GM23248 (cell line): ENCODE measurements around the gene KCNQ5. TPM values are rescaled to one million over a fixed set of nuclear protein-coding genes. Genes with fewer than 3 reads are reported as not detected.

Source experiments
- DNase-seq: peaks from one replicate; pipeline ENCODE4 v3.0.0-alpha.2; 2015
- H2AFZ ChIP-seq: fragments of 200-600 bp; sonication (generic); 2 replicates; pipeline ENCODE4 v1.6.1; 2016; ENCODE audit warnings: antibody characterized with exemption
- H3F3A ChIP-seq: fragments of 200-600 bp; sonication (generic); 2 replicates; pipeline ENCODE4 v1.6.1; 2016; ENCODE audit warnings: mild to moderate bottlenecking, antibody characterized with exemption, mixed run types; ENCODE audit not compliant: insufficient read depth
- H3K27ac ChIP-seq: fragments of 200-600 bp; sonication (generic); 2 replicates; pipeline ENCODE4 v1.5.1; 2016; ENCODE audit warnings: mild to moderate bottlenecking
- H3K27me3 ChIP-seq: fragments of 200-600 bp; sonication (generic); replicated peaks from 2 replicates; pipeline ENCODE4 v1.6.1; 2016; ENCODE audit warnings: mild to moderate bottlenecking; ENCODE audit not compliant: insufficient read depth
- H3K36me3 ChIP-seq: fragments of 200-600 bp; sonication (generic); 2 replicates; pipeline ENCODE4 v1.6.1; 2016; ENCODE audit warnings: low read depth, mild to moderate bottlenecking
- H3K4me1 ChIP-seq: fragments of 200-600 bp; sonication (generic); 2 replicates; pipeline ENCODE4 v1.6.1; 2016; ENCODE audit warnings: mild to moderate bottlenecking; ENCODE audit not compliant: insufficient read depth
- H3K4me2 ChIP-seq: fragments of 200-600 bp; sonication (generic); one replicate; pipeline ENCODE4 v1.6.1; 2016; ENCODE audit warnings: mild to moderate bottlenecking; ENCODE audit not compliant: unreplicated experiment
- H3K4me3 ChIP-seq: fragments of 200-600 bp; sonication (generic); 2 replicates; pipeline ENCODE4 v1.5.1; 2016; ENCODE audit warnings: mild to moderate bottlenecking
- H3K79me2 ChIP-seq: fragments of 200-600 bp; sonication (generic); 2 replicates; pipeline ENCODE4 v1.6.1; 2016; ENCODE audit warnings: mild to moderate bottlenecking; ENCODE audit not compliant: insufficient read depth
- H3K9ac ChIP-seq: fragments of 200-600 bp; sonication (generic); 2 replicates; pipeline ENCODE4 v1.6.1; 2016; ENCODE audit warnings: mild to moderate bottlenecking
- H3K9me2 ChIP-seq: fragments of 200-600 bp; sonication (generic); 2 replicates; pipeline ENCODE4 v1.6.1; 2016; ENCODE audit warnings: mixed run types, mild to moderate bottlenecking, moderate library complexity; ENCODE audit not compliant: insufficient read depth
- H3K9me3 ChIP-seq: fragments of 200-600 bp; sonication (generic); one replicate; pipeline ENCODE4 v1.6.1; 2017; ENCODE audit warnings: low read depth
- H4K20me1 ChIP-seq: fragments of 200-600 bp; sonication (generic); 2 replicates; pipeline ENCODE4 v1.6.0; 2016; ENCODE audit not compliant: insufficient read depth
- EZH2 ChIP-seq: fragments of 200-600 bp; sonication (generic); IDR thresholded peaks from 2 replicates; pipeline ENCODE4 v1.6.1; 2018; ENCODE audit warnings: antibody characterized with exemption, mild to moderate bottlenecking; ENCODE audit not compliant: insufficient read depth, poor library complexity, severe bottlenecking
- EZH2phosphoT487 ChIP-seq: fragments of 200-600 bp; sonication (generic); IDR thresholded peaks from 2 replicates; pipeline ENCODE4 v1.6.1; 2018; ENCODE audit warnings: antibody characterized with exemption, moderate library complexity, mild to moderate bottlenecking, low read depth; ENCODE audit not compliant: insufficient read depth
- WGBS, 2 experiments: methylation state at CpG; one replicate each; pipeline ENCODE4 v1.1.6; 2015 to 2017; ENCODE audit warnings: low lambda C conversion rate in 2 of 2, low coverage in 1 of 2; ENCODE audit errors: missing lambda C conversion rate in 2 of 2; 5-methylcytosine and 5-hydroxymethylcytosine counted together
- in situ Hi-C: fragments of 300-500 bp; cut with MboI; formaldehyde crosslinking; loops from 2 replicates; pipeline ENCODE4 v1.15.0; 2020
- polyA plus RNA-seq: library from polyadenylated mRNA; unstranded; fragments of >200 nt; fragmentation: Nextera tagmentation; extraction: Ambion mirVana; gene quantifications from 2 replicates; pipeline ENCODE4 v1.2.1, GENCODE V29; 2016
- total RNA-seq: library from RNA; depleted of rRNA; stranded (reverse); fragments of >200 nt; shearing (Covaris generic); gene quantifications from 2 replicates; pipeline ENCODE4 v1.2.3, GENCODE V29; 2014

Gene KCNQ5
- total and polyA plus RNA-seq, 2 experiments from 2014 or later, result 5.7 to 10.8 TPM

DNA sequence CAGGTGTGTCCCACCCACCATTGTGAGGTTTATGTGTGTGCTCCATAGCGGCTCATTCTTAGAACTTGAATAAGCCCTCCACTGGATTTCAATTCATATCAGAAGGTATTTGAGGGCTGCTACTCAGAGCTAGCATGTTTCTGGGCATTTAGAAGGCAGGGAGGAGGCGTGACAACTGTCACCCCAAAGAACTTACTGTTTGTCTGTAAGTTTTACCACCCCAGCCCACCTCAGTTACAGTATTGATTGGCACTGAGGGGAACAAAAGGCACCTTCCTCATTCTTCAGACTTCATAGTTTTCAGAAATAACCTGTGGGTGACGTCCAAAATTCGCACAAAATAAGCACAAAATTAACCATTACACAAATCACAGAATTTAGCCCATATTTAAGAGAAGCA lies 521.7 kb downstream of the KCNQ5 start:
- Histone ChIP-seq H3K79me2 (no peaks in the 10 kb centered on the region), H2AFZ (no peak overlapping the region), H3F3A (no peaks in the 10 kb centered on the region), H3K4me1 (no peaks in the 10 kb centered on the region), H3K36me3 (no peaks in the 10 kb centered on the region), H3K9me2 (no peaks in the 10 kb centered on the region), H3K9me3 (no peaks in the 10 kb centered on the region), H4K20me1 (no peaks in the 10 kb centered on the region), H3K27me3 (no peaks in the 10 kb centered on the region), H3K9ac (no peak overlapping the region), H3K4me3 (no peak overlapping the region), H3K4me2 (no peak overlapping the region), H3K27ac (no peak overlapping the region)
- in situ Hi-C loops, result no loop called here
- DNase-seq, result no peak
- 66 to 77% methylated on average over 4 of the region's 4 CpGs for WGBS, 2 experiments
- TF ChIP-seq EZH2 (no peak), EZH2phosphoT487 (no peak)

DNA sequence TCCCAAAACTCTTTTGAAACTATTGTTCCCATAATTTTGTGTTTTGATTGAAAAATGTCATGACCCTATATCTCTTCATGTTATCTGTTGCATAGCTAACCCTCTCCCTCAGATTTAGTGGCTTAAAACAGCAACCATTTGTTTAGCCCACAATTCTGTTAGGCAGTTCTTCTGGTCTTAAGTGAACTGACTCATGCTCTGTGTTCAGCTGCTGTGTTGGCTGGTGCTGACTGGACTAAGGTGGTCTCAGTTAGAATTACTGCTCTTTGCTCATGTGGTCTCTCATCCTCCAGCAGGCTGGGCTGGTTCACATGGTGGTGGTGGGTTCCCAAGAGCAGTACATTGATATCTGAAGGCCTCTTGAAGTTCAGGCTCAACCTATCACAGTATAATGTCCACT lies 522.7 kb downstream of the KCNQ5 start:
- Histone ChIP-seq H3K4me3 (no peak overlapping the region), H4K20me1 (no peaks in the 10 kb centered on the region), H2AFZ (no peak overlapping the region), H3K79me2 (no peaks in the 10 kb centered on the region), H3F3A (no peaks in the 10 kb centered on the region), H3K9ac (no peak overlapping the region), H3K36me3 (no peaks in the 10 kb centered on the region), H3K27me3 (no peaks in the 10 kb centered on the region), H3K4me2 (no peak overlapping the region), H3K9me2 (no peaks in the 10 kb centered on the region), H3K27ac (no peak overlapping the region), H3K4me1 (no peaks in the 10 kb centered on the region), H3K9me3 (no peaks in the 10 kb centered on the region)
- TF ChIP-seq EZH2phosphoT487, result no peak
- no peak for TF ChIP-seq EZH2
- DNase-seq, result no peak
- in situ Hi-C loops, result no loop called here

DNA sequence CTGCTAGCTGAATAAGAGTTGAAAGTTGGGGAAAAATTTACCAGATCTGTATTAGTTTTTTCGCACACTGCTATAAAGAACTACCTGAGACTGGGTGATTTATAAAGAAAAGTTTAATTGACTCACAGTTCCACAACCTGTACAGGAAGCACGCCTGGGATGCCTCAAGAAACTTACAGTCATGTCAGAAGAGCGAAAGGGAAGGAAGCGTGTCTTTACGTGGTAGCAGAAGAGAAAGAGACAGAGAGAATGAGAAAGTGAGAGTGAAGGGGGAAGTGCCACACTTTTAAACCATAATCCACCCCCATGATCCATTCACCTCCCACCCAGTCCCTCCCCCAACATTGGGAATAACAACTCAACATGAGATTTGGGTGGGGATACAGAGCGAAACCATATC lies 523.8 kb downstream of the KCNQ5 start:
- no peak overlapping the region for H3K27ac ChIP-seq
- no peaks in the 10 kb centered on the region for H4K20me1 ChIP-seq
- in situ Hi-C loops, result no loop called here
- 75 to 85% methylated on average over 6 of the region's 6 CpGs for WGBS, 2 experiments
- H3K36me3 ChIP-seq, result no peaks in the 10 kb centered on the region
- no peaks in the 10 kb centered on the region for H3K79me2 ChIP-seq
- H3K27me3 ChIP-seq, result no peaks in the 10 kb centered on the region
- TF ChIP-seq EZH2, result no peak
- TF ChIP-seq EZH2phosphoT487, result no peak
- no peaks in the 10 kb centered on the region for H3K4me1 ChIP-seq
- H3K9me2 ChIP-seq, result no peaks in the 10 kb centered on the region
- H3K9ac ChIP-seq, result no peak overlapping the region
- DNase-seq, result no peak
- no peak overlapping the region for H2AFZ ChIP-seq
- H3F3A ChIP-seq, result no peaks in the 10 kb centered on the region
- no peak overlapping the region for H3K4me3 ChIP-seq
- H3K4me2 ChIP-seq, result no peak overlapping the region
- H3K9me3 ChIP-seq, result no peaks in the 10 kb centered on the region

DNA sequence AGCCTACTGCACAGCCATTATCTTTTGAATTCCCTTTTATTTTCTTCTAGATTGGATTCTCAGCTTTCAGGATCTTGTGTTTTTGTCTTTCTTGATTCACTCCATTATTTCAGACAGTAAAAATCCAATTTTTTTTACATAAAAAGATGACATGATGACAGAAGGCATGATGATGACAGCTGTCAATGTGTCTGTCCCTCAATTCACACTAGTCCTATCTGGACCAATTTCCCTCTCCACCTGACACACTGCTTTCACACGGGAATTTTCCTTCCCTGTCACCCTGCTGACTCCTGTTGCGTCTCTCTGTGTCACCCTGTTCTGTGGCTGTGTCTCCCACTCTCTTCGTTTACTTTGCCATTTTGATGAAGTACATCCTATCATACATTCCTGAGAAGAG lies 529.9 kb downstream of the KCNQ5 start:
- no peaks in the 10 kb centered on the region for H3K9me2 ChIP-seq
- in situ Hi-C loops, result no loop called here
- no peaks in the 10 kb centered on the region for H3K79me2 ChIP-seq
- TF ChIP-seq EZH2phosphoT487, result no peak
- TF ChIP-seq EZH2, result no peak
- H3K4me2 ChIP-seq, result no peak overlapping the region
- WGBS, 2 experiments, result 46% methylated on average over 3 of the region's 3 CpGs
- no peaks in the 10 kb centered on the region for H3K27me3 ChIP-seq
- H3F3A ChIP-seq, result no peaks in the 10 kb centered on the region
- no peaks in the 10 kb centered on the region for H3K9me3 ChIP-seq
- no peaks in the 10 kb centered on the region for H3K36me3 ChIP-seq
- 0 out of 2 replicates have a peak, but pooled peaks cover 3% of the 10 kb centered on the region for H3K4me1 ChIP-seq
- no peak overlapping the region for H2AFZ ChIP-seq
- H4K20me1 ChIP-seq, result no peaks in the 10 kb centered on the region
- H3K4me3 ChIP-seq, result no peak overlapping the region
- H3K27ac ChIP-seq, result no peak overlapping the region
- no peak overlapping the region for H3K9ac ChIP-seq
- no peak for DNase-seq

DNA sequence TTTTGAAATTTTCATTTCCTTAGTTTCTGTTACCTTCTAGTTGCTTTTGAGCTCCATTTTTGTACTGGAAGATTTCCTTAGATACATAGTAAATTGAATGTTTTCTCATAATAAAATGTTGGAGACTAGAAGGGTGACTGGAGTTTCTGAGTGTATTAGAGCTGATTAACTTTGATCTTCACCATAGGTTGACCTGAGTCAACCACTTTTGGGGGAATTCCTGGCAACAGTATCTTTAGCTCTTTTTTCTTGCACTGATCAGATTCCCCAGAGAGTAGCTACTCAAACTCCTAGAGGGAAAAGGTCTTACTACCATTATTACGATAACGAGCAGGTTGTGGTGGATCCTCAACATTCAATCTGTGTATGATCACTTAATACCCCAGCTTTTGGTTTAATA lies 530.7 kb downstream of the KCNQ5 start:
- Histone ChIP-seq H3F3A (no peaks in the 10 kb centered on the region), H3K9ac (no peak overlapping the region), H3K27me3 (no peaks in the 10 kb centered on the region), H3K9me3 (no peaks in the 10 kb centered on the region), H3K27ac (no peak overlapping the region), H3K4me3 (no peak overlapping the region), H3K4me2 (no peak overlapping the region), H3K79me2 (no peaks in the 10 kb centered on the region), H3K36me3 (no peaks in the 10 kb centered on the region), H4K20me1 (no peaks in the 10 kb centered on the region), H2AFZ (no peak overlapping the region), H3K9me2 (no peaks in the 10 kb centered on the region), H3K4me1 (0 out of 2 replicates have a peak, but pooled peaks cover 3% of the 10 kb centered on the region)
- DNase-seq, result no peak
- TF ChIP-seq EZH2 (no peak), EZH2phosphoT487 (no peak)
- WGBS, 2 experiments, result 75 to 83% methylated on average over 2 of the region's 2 CpGs
- in situ Hi-C loops, result no loop called here
